NT2/D1 (cell line): ENCODE data around the gene SNAP47.

Experiments
- SUZ12 ChIP-seq: IDR thresholded peaks from 2 replicates; pipeline ENCODE4 v1.6.1; 2011; ENCODE audit not compliant: insufficient read length, insufficient read depth; ENCODE audit errors: extremely low read depth
- YY1 ChIP-seq: IDR thresholded peaks from 2 replicates; pipeline ENCODE4 v1.6.1; 2011; ENCODE audit not compliant: insufficient read length, insufficient read depth
- ZNF274 ChIP-seq: IDR thresholded peaks from 2 replicates; pipeline ENCODE4 v1.6.1; 2011; ENCODE audit warnings: mild to moderate bottlenecking, low read depth, low read length

DNA sequence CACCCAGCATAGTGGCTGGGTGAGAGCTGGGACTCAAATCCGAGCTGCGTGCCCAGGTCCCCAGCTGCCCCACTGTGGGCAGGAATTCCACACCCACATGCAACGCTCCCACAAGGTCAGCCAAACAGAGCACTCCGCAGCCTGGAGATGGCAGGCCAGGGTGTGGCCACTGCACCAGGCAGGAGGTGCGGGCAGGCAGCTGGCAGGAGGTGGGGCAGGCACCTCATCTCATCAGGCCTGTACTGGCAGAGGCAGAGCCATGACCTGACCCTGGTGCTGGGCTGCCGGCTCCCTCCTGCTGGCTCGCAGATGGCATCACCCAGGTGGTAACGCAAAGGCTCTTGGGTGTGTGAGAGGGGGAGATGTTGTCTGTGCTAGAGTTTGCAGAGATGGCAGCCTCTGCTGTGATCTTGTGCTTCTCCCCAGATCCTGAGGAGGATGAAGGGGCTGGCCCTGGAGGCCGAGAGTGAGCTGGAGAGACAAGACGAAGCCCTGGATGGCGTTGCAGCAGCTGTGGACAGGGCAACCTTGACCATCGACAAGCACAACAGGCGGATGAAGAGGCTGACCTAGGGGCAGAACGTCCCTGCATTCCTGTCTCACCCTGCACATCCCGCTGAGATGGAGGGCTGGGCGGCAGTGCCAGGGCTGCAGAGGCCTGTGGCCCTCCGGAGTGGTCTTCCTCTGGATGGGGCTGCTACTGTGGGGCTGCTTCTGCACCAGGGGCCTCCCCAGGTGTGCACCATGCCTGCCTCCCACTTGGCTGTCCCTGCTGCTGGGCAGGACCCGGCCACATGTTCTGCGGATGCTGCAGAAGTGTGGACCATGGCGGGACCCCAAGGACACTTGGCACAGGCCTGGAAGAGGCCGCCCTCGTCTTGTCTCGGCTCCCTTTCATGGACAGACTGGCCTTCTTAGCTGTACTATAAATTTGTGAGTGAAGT, 45.1 kb downstream of the SNAP47 start:
- TF ChIP-seq SUZ12 (no peak), ZNF274 (no peak), YY1 (no peak)
